Left forelimb (tissue), 1 donor: ENCODE data around the gene ACTA2.
"Not testable (repeated sequence)": the region's sequence is repeated elsewhere in the genome, so short reads cannot be mapped to it uniquely, and the experiment has no call there.

Experiments used
- DNase-seq: peaks from one replicate; pipeline ENCODE4 v3.0.0-alpha.2; 2018; ENCODE audit warnings: low spot score

Gene ACTA2

GRCh38 chr10:88949912-88950837 is 2.4 kb downstream of the ACTA2 start:
- DNase-seq: no peak

GRCh38 chr10:88949051-88949450 is 3.5 kb downstream of the ACTA2 start:
- DNase-seq: no peak

DNA sequence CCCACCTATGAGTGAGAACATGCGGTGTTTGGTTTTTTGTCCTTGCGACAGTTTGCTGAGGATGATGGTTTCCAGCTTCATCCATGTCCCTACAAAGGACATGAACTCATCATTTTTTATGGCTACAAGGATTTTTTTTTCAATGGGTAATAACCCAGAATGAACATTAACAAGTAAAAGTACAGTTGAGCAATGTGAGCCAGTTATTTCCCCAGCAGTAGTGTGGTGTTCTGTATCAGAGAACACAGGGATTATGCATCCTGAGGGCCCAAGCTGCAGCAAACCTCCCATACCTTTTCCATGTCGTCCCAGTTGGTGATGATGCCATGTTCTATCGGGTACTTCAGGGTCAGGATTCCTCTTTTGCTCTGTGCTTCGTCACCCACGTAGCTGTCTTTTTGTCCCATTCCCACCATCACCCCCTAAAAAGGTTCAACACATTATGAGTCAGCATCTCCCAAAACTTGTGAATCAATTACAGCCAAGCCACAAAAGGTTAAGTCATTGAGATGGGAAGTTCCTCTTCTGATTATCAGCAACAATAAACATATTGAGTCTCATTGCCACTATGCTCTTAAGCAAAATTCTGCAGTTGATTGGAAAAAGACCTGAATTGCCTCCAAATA is 5.5 kb downstream of the ACTA2 start:
- no peak for DNase-seq

- no peak for DNase-seq
Observed at GRCh38 chr10:88946200-88946599, 6.4 kb downstream of the ACTA2 start.

- no peak for DNase-seq
Observed at GRCh38 chr10:88944813-88945212, 7.8 kb downstream of the ACTA2 start.

DNA sequence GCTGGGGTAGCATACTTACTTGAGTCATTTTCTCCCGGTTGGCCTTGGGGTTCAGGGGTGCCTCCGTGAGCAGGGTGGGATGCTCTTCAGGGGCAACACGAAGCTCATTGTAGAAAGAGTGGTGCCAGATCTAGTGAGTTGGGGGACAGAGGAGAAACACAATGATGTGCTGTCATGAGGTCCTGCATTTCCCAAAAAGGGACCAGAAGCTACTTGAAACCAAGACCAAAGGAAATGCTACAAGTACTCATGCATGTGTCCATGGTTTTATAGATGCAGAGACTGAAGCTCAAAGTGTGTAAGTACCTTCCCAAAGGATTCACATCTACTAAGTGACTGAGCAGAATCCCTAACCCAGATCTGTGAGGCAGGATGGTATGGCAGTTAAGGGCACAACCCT is 8.8 kb downstream of the ACTA2 start:
- no peak for DNase-seq

DNA sequence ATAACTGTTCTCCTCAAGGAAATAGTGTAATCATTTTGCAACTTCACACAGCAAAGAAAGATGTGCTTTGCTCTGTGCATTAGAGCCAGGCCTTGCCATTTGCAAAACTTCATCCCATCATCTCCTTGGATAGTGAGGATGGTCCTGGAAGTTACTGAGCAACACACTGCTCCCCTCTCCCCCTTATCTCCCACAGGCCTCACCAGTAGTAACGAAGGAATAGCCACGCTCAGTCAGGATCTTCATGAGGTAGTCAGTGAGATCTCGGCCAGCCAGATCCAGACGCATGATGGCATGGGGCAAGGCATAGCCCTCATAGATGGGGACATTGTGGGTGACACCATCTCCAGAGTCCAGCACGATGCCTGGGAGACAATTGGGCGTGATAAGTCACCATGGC is 11.5 kb downstream of the ACTA2 start:
- no peak for DNase-seq

- DNase-seq: no peak
Observed at GRCh38 chr10:88938938-88939337, 13.6 kb downstream of the ACTA2 start.

DNA sequence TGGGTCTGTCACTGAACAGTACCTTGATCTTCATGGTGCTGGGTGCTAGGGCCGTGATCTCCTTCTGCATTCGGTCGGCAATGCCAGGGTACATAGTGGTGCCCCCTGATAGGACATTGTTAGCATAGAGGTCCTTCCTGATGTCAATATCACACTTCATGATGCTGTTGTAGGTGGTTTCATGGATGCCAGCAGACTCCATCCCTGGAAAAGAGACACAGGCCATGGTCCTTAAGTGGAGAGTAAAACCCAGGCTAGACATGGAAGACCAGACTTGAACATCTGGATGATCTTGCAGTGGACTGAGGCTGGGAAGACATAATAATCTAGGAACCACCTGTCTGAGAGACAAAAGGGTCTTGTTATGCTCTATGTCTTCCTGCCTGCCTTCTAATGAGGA is 14.5 kb downstream of the ACTA2 start:
- no peak for DNase-seq

DNA sequence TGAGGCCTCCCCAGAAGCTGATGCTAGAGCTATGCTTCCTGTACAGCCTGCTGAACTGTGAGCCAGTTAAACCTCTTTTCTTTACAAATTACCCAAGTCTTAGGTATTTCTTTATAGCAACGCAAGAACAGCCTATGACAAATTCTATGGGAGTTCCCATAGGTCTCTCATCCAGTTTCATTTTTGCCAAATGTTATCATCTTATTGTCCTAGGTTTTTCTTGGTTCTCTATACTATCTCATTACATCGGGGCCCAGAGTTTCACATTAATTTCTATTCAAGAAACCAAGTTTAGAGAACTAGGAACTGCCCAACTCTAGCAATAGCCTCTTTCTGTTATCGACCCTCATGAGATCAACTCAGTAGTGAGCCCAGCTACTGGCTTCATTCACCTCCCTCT is 15.9 kb downstream of the ACTA2 start:
- DNase-seq: no peak

DNA sequence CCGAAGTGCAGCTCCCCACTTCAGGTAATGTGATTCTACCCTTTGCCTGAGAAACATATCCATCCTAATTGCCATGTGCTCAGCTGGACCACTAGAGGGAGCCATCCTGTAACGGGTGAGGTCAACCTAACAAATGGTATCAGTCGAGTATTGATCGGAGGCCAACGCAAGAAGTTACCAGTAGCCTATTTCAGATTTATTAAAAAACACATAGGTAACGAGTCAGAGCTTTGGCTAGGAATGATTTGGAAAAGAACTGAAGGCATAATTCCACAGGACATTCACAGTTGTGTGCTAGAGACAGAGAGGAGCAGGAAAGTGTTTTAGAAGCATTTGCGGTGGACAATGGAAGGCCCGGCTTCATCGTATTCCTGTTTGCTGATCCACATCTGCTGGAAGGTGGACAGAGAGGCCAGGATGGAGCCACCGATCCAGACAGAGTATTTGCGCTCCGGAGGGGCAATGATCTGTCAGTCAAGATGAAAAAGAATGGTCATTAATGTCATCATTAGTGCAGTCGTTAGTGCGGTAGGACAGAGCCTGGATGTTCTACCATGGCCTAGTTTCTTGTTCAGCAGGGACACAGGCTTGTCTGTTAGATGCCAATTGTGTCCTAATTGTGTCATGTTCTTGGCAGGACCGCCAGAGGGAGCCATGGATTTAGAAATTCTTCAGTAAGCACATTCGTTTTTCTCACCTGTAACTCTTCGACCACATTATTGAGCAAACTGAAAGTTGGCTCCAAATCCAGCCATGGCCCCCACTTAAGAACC is 17.5 kb downstream of the ACTA2 start:
- peak; percentile 73 for DNase-seq

DNA sequence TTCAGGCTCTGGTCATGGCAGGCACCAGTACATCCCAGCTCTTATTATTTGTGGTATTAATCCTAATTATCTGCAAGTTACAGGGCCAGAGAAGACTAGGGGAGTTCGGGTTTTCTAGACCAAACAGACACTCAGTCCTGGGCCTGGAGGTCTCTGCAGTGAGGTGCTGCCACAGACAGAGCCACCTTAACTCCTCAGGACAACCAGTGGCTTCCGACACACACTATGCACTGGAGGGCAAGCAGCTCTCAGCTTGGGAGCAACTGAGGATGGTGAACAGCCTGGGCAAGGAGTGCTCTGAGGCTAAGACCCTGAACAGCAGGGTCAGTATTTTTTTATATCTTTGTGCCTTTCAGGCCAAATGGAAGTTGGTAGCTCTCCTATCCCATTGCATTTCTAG is 19.0 kb downstream of the ACTA2 start:
- DNase-seq: no peak

DNA sequence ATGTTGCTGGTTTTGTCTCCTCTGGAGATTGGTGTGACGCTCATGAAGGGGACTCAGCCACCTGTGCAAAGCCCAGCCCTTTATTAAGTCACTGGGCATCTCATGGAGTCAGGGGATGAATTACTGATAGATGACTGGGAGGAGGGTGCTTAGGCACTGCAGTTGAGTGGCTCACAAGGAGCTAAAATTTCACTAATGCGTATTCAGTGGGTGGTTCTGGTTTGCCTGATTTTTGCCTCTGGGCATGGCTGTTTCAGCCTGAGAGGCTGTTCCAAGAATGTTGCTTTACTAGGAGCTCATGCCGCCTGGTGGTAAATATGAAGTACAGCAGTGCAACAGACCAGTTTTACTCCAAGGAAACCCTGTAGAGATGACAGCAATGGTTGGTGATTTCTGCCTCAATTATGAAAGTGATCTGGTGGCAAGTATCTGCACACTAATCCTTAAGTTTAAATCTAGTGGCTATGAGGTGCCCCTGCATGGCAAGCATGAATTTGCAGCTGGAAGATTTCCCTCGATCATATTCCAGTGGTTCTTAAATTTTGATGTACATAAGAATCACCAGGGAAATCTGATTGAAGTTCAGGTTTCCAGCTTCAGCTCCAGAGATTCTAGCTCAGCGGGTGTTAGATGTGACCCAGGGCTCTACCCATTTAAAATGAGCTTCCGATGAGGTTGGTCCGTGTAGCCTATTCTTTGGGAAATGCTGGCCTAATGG is 19.9 kb downstream of the ACTA2 start:
- no peak for DNase-seq

- not testable (repeated sequence) for DNase-seq
Observed at GRCh38 chr10:88932029-88932428, 20.5 kb downstream of the ACTA2 start.

DNA sequence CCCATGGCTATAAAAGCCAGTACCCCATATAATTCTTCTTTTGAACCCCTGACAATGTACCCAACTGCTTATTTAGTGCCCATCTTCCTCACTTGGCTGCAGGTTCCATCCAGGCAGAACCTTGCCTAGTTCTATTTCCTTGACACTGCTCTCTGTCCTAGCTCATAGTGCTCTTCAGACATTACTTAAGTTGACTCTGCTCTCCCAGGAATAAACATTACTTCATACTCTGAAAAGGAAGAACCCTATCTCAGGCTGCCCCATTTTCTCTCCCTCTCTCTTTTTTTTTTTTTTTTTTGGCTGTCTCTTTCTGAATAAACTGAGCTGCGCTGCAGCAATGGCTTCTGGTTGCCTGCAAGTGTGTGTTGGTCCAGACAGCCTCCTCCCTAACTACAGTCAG is 21.0 kb downstream of the ACTA2 start:
- no peak for DNase-seq

DNA sequence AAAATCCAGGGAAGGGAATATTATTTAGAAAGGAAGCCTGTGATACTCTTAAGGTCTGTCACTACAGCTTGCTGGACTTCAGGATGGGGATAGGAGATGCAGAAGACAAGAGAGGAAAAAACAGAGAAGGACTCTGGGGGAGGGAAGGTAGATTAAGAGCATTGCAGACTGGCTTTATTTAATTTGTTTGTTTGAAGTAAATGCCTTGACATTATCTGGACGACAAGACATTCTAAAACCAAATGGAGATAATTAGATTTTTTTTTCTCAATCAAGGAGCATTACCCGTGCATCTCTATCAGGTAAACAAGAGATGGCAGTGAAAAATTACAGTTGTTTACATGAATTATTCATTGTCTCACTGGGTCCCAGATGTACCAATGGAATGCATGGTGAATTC is 24.3 kb downstream of the ACTA2 start:
- no peak for DNase-seq

- DNase-seq: no peak
Observed at GRCh38 chr10:88927416-88927690, 25.2 kb downstream of the ACTA2 start.

- DNase-seq: no peak
Observed at GRCh38 chr10:88926566-88927415, 25.8 kb downstream of the ACTA2 start.

DNA sequence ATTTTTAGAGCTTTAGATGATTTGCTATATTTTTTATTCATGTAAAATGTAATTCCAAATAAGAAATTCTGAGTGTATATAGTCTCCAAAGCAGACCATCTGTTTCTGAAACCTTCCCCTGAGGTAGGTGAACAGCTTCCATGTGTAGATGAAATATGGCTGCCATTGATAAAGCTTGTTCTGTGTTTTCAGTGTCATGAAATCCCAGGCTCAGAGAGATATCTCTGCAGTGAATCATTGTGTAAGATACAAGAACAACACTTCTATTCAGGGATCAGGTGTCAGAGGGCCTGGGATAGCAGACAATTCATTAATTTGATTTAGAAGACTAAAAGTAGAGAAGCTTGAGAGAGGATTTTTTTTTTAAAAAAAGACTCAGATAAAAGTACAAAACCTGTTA is 29.1 kb downstream of the ACTA2 start:
- no peak for DNase-seq

DNA sequence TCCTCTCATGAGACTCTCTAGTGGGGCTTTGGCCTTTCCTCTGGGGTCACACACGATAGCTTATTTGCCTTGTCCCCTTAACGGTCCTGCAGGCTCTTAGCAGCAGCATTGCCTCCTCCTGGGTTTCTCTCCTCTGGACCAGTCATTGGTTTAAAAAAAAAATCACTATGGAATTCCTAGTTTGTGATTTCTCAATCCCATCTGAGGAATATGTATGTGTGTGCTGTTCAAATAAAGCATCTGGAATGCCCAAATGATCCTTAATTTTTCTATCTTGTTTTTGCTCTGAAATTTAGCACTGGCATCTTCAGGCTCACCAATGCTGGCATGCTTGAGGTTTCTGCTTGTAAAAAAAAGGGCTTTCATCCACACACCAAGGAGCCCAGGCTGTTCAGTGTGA is 30.5 kb downstream of the ACTA2 start:
- no peak for DNase-seq

GRCh38 chr10:88920986-88921593 is 31.5 kb downstream of the ACTA2 start:
- DNase-seq: no peak
